HG03060 (cell line): ENCODE results near the gene CLECL1.
"Not testable (repeated sequence)": the region's sequence is repeated elsewhere in the genome, so short reads cannot be mapped to it uniquely, and the experiment has no call there.

ENCODE experiments used
- ATAC-seq: cut with Tn5 transposase; IDR thresholded peaks from one replicate; pipeline ENCODE4 v1.9.1; 2021; ENCODE audit warnings: low read depth, moderate number of reproducible peaks; ENCODE audit not compliant: unreplicated experiment

The CLECL1 gene

GRCh38 chr12:9752145-9752933 is 19.4 kb upstream of the CLECL1 start:
- no peak for ATAC-seq

DNA sequence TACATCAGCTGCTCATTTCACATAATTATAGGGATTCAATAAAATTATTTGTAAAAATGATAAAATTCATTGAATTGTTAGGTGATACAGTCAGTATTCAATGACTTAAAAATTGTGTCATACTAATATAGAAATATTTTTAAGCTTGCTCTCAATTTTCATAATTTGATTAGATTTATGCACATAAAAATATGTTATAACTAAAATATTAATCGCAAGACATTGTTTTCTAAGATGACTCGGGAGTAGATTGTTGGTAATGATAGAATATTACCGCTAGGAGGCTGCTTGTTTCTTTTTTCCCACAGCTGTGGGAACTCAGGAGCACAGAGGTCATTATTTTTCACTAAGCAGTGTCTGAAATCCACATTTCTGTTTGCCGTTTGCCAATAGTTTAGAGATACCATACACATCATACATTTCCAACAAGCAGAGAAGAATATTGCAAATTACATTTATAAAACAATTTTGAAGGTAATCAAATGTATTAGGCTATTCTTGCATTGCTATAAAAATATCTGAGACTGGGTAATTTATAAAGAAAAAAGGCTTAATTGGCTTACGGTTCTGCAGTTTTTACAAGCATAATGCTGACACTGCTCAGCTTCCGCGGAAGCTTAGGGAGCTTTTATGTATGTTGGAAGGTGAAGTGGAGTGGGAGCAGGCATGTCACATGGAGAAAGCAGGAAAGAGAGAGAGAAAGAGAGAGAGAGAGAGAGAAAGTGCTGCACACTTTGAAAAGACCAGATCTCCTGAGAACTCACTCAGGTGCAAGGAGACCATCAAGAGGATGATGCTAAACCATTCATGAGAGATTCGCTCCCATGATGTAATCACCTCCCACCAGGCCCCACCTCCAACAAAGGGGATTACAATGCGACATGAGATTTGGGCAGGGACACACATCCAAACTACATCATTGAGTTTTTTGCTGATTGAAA is 18.6 kb upstream of the CLECL1 start:
- no peak for ATAC-seq

DNA sequence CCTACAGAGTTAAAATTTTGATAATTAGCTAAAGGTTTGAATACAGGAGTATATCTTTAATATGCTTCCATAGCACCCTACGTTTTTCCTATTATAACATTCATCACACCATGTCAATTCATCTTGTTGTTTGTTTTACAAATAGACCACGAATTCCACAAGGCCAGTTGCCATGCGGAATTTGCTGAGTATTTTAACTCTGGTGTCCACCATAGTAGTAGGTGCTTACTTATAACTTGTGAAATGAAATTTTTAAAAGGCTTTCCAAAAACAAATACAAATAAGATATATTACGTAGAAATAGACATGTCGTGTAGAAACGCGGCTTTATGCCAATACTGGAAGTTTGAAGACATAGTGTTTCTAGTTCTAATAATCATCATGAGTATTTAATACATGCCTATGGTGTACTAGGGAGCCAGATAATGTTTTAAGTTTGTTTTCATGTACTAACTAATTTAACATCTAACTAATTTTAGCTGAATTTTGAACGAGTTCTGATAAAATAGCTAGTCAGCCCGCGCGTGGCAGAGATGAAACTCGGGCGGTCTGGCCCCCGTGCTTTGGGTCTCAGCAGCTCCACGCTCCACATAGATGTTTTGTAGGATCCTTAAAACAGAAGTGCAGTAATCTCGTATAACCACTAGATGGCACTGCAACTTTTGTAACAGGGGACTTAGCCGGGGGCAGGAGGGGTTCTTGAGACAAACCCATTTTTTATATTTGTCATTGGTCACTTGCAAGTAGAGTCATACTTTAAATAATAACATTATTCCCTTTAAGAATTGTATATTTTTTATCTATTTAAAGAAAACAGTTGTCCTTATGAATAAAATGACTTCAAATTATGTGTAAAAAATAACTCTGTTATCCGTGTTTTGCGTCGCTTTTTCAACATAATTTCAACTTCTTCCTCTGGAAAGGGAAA is 17.6 kb upstream of the CLECL1 start:
- ATAC-seq: peak; percentile 32

DNA sequence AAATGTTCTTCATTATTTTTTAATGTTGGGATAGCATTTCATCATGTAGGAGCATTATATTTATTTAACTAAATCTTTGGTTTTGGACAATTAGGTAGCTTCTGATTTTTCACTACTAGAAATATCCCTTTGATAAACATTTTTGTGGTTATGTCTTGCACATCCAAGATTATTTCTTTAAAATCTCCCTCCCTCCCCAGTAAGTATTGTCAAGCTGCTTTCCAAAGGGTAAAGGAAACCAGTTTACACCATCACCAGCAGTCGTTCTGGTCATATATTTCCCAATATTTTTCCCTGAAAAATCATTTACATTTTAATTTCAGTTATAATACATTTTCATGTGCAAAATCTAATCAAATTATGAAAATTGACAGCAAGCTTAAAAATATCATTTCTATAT is 16.7 kb upstream of the CLECL1 start:
- no peak for ATAC-seq

- no peak for ATAC-seq
Measured at GRCh38 chr12:9745199-9745598, 12.3 kb upstream of the CLECL1 start.

DNA sequence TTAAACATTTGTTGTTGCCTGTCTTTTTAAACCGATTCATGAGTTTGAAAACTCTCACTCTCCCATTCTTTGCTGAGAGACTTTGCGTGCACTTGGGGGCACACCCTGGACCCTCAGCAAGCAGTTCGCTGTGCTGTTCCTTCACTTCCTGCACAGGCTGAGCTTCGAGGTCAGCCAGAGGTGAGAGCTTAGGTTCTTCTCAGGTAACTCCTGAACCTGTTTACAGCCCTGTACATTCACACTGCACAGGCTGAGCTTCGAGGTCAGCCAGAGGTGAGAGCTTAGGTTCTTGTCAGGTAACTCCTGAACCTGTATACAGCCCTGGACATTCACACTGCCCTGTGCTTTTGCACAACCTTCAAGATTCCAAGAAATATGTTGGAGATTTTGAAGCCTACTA is 9.8 kb upstream of the CLECL1 start:
- no peak for ATAC-seq

GRCh38 chr12:9741726-9742125 is 8.8 kb upstream of the CLECL1 start:
- ATAC-seq: peak; percentile 71

DNA sequence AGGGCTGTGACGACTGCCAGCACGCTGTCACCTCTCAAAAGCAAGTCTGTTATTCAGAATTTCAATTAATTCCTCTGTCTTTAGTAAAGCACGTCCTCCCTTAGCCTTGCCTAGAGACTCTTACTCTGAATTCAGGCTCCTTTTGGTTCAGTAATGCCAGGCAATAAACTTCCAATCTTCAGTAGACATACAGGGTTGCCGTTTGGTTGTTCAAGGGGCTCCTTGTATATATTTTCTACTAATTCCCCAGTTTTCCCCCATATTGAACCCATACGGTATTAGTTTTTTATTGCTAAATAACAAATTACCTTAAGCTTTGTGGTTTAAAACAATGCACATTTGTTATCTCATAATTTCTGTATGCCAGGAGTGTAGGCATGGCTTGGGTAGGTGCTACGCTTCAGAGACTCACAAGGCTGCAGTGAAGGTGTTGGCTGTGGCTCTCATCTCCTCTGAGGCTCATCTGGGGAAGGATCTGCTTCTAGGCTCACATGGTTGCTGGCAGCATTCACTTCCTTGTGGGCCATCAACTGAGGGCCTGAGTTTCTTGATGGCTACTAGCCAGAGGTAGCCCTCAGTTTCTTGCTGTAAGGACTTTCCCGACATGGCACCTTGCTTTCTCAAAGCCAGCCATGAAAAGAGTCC is 7.3 kb upstream of the CLECL1 start:
- ATAC-seq: no peak

GRCh38 chr12:9739404-9740105 is 6.7 kb upstream of the CLECL1 start:
- not testable (repeated sequence) for ATAC-seq

DNA sequence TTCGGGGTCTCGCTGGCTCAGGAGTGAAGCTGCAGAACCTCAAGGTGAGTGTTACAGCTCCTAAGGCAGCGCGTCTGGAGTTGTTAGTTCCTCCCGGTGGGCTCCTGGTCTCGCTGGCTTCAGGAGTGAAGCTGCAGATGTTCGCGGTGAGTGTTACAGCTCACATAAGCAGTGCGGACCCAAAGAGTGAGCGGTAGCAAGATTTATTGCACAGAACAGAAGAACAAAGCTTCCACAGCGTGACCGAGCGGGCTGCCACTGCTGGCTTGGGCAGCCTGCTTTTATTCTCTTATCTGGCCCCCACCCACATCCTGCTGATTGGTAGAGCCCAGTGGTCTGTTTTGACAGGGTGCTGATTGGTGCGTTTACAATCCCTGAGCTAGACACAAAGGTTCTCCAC is 6.0 kb upstream of the CLECL1 start:
- not testable (repeated sequence) for ATAC-seq

DNA sequence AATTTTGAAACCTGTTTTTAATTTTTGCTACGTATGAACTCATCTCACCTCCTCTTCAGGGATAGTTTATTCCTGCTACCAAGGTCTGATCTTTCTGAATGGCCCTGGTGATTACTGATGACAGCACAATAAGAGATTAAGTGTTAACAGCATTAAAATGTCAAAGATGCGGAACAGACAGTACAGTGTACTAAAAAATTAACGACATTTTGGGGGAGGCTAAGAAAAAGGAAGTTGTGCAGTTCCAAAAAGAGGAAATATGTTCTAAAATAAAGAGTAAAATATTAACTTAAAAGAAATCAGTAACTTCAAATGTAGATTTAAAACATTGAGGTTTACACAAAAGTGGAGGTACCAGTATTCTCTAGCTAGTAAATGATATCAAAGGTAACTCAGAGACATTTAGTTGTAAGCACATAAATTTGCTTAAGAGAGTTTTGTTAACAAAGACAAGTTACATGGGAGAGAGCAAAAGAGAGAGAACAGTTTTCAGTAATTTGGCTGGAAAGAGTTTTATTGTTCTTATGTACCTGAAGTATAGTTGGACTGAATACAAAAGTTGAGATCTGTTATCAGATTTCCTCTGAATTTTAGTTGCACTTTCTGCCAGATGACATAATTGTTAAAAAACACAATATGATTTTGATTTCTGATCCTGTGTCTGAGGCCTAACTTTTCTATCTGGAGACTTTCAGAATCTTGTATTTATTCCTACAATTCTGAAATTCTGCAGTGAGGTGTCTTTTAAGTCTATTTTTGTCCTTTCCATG is 4.2 kb upstream of the CLECL1 start:
- ATAC-seq: no peak

- ATAC-seq: no peak
Measured at GRCh38 chr12:9735601-9736000, 2.7 kb upstream of the CLECL1 start.

DNA sequence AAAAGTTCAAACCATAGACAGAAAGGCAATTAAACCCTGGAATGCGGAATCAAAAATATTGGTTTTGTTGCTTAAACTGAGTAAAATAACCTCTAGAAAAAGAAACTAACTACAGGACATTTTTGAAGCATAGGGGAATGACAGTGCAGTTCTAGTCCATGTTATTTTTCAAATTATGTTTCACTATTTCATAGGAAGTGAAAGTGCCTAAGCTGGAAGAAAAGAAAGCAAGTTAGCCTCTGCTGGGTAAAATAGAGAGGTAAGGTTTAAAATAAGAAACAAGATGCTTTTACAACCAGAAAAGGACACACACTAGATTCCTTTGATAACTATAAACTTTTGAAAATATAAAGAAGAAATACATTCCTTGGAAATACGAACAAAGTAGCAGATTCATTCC is 1.1 kb downstream of the CLECL1 start:
- no peak for ATAC-seq

DNA sequence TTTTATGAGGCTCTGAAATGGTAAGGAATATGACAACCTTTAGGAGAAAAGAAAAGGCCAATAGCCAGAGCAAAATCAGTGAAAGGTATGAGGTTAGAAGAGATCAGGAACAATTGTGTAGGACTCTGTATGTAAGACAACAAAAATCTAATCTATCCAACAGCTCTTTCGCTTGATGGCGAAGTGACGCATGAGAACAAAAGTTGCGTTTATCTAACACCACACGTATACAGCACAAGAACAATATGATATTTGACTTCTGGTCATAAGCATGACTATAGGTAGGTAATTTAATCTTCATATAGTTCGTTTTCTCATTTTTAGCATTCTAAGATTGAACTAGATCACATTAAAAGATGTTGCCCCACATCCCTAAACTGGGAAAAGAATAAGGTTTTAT is 1.5 kb downstream of the CLECL1 start:
- ATAC-seq: no peak

DNA sequence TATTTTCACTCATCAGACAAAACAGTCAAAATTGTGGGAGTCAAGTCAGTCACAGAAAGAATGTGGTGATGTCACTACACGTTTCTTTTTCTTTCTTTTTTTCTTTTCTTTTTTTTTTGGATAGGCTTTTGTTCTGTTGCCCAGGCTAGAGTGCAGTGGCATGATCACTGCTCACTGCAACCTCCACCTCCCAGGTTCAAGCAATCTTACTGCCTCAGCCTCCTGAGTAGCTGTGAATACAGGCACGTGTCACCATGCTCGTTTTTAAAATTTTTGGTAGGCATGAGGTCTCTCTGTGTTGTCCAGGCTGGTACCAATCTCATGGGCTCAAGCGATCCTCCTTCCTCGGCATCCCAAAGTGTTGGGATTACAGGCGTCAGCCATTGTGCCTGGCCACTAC is 2.3 kb downstream of the CLECL1 start:
- no peak for ATAC-seq

DNA sequence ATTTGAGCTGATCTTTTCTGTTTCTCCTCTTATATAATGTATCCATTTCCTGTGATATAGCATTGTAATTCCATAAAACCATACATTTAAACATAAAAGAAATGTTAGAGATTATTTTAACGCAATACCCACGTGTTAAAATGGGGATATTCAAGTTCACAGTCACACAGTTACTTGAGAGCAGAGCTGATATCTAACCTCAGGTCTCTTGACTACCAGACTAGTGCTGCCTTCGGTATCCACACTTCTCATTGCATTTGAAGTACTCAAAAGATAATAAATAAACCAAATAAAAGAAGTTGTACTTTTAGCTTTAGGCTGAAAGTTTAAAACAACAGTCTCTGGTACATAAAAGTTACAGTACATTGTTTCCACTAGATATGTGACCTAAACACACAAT is 2.9 kb downstream of the CLECL1 start:
- no peak for ATAC-seq

DNA sequence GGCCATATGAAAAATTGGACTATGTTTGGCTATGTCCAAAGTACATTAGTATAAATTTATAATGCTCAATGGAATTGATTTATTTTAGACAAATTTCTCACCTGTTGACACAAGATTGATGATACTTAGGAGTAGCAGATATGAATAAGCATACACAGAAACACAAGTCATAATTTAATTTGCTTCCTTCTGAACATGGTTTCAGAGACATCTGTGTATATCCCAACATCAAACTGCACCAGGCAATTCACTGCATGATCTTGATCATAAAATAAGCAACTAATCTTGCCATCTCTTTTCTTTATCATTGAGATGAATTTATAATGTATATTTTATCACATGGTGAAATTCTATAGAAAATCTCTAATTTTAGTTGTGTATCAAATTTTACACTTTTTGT is 3.8 kb downstream of the CLECL1 start:
- no peak for ATAC-seq

- ATAC-seq: no peak
Measured at GRCh38 chr12:9727813-9728212, 5.1 kb downstream of the CLECL1 start.
